Tibial nerve (tissue), 4 donors: ENCODE results near the gene INPP4B. TPM values are rescaled to one million over a fixed set of nuclear protein-coding genes. Genes with fewer than 3 reads are reported as not detected.
"Not testable (repeated sequence)": the region's sequence is repeated elsewhere in the genome, so short reads cannot be mapped to it uniquely, and the experiment has no call there.

ENCODE experiments used
- DNase-seq, 2 donors: peaks; one replicate each; pipeline ENCODE4 v3.0.0-alpha.2; 2019; ENCODE audit warnings: low spot score in 2 of 2
- H3K27ac ChIP-seq, 4 donors: fragments of 200-600 bp; sonication (generic) in 3 of 4; one replicate each; pipeline ENCODE4 v1.5.1; 2017 to 2019; ENCODE audit warnings: mild to moderate bottlenecking in 1 of 4
- H3K27me3 ChIP-seq, 2 donors: fragments of 200-600 bp; sonication (generic) in 1 of 2; one replicate each; pipeline versions ENCODE4 v1.5.1 to v1.6.0; 2017 to 2019
- H3K36me3 ChIP-seq, 3 donors: fragments of 200-600 bp; sonication (generic); one replicate each; pipeline ENCODE4 v1.5.1; 2018 to 2019
- H3K4me1 ChIP-seq, 4 donors: fragments of 200-600 bp; sonication (generic) in 3 of 4; one replicate each; pipeline ENCODE4 v1.5.1; 2017 to 2019
- H3K4me3 ChIP-seq, 4 donors: fragments of 200-600 bp; sonication (generic) in 3 of 4; one replicate each; pipeline ENCODE4 v1.5.1; 2017 to 2019; ENCODE audit warnings: mild to moderate bottlenecking in 1 of 4, moderate library complexity in 1 of 4
- H3K9me3 ChIP-seq, 4 donors: fragments of 200-600 bp; sonication (generic) in 3 of 4; one replicate each; pipeline ENCODE4 v1.5.1; 2017 to 2019
- EP300 ChIP-seq, 2 donors: sonication (generic); formaldehyde crosslinking; IDR thresholded peaks; one replicate each; pipeline ENCODE4 v1.6.1; 2017; ENCODE audit warnings: antibody characterized with exemption in 2 of 2, mild to moderate bottlenecking in 1 of 2
- POLR2A ChIP-seq, 2 donors: fragments of 450-650 bp; IDR thresholded peaks; one replicate each; pipeline ENCODE4 v1.6.1; 2017; ENCODE audit warnings: antibody characterized with exemption in 2 of 2, mild to moderate bottlenecking in 2 of 2, moderate library complexity in 2 of 2
- WGBS, 2 donors: methylation state at CpG; one replicate each; pipeline ENCODE4 v1.1.5; 2018; 5-methylcytosine and 5-hydroxymethylcytosine counted together
- total RNA-seq, 4 donors: library from RNA; depleted of rRNA; stranded (reverse); fragments of >200 nt; gene quantifications; one replicate each; pipeline ENCODE4 v1.1.0, GENCODE V29; 2016
- TF ChIP-seq, protein P1 (sequence below), 5 experiments: fragments of 200-600 bp in 3 of 5; fragments of 450-650 bp in 2 of 5; sonication (generic) in 3 of 5; IDR thresholded peaks; one replicate each; pipeline ENCODE4 v1.5.1; 2016 to 2019; ENCODE audit warnings: antibody characterized with exemption in 5 of 5, mild to moderate bottlenecking in 3 of 5, moderate library complexity in 2 of 5

INPP4B gene
- total RNA-seq, 4 donors from 2014 or later: 16.3 to 32.4 (median 24.8) TPM

DNA sequence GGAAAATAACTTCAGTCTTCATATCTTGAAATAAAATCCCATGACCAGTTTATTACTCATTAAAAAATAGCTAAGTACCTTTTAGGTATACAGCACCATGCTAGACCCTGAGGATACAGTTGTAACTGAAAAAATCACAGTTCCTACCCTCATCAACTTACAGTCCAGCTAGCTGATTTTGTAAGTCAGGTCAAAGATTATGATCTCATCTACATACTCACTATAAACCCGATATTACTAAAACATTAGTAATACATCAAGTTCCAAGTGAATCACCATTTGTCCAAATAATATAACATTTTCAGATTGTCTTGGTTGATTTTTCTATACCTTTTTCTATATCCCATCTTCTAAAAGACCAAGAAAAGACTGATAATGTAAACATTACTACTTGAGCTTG is 333.9 kb downstream of the INPP4B start:
- H3K9me3 ChIP-seq: no peaks in the 10 kb centered on the region
- WGBS, 2 donors: 71% methylated on average over 1 of the region's 1 CpG
- H3K36me3 ChIP-seq: no peaks in the 10 kb centered on the region
- no peak for TF ChIP-seq POLR2A (IDR thresholded peaks at IDR 0.05)
- TF ChIP-seq, protein P1, sequence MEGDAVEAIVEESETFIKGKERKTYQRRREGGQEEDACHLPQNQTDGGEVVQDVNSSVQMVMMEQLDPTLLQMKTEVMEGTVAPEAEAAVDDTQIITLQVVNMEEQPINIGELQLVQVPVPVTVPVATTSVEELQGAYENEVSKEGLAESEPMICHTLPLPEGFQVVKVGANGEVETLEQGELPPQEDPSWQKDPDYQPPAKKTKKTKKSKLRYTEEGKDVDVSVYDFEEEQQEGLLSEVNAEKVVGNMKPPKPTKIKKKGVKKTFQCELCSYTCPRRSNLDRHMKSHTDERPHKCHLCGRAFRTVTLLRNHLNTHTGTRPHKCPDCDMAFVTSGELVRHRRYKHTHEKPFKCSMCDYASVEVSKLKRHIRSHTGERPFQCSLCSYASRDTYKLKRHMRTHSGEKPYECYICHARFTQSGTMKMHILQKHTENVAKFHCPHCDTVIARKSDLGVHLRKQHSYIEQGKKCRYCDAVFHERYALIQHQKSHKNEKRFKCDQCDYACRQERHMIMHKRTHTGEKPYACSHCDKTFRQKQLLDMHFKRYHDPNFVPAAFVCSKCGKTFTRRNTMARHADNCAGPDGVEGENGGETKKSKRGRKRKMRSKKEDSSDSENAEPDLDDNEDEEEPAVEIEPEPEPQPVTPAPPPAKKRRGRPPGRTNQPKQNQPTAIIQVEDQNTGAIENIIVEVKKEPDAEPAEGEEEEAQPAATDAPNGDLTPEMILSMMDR (IDR thresholded peaks at IDR 0.05): no peak
- TF ChIP-seq EP300 (IDR thresholded peaks at IDR 0.05): no peak
- H3K4me3 ChIP-seq: no peak overlapping the region
- H3K27ac ChIP-seq: no peak overlapping the region
- no peak for DNase-seq
- peaks cover 0 to 13% (median 0%) of the 10 kb centered on the region in 4 donors for H3K4me1 ChIP-seq
- no peaks in the 10 kb centered on the region for H3K27me3 ChIP-seq

DNA sequence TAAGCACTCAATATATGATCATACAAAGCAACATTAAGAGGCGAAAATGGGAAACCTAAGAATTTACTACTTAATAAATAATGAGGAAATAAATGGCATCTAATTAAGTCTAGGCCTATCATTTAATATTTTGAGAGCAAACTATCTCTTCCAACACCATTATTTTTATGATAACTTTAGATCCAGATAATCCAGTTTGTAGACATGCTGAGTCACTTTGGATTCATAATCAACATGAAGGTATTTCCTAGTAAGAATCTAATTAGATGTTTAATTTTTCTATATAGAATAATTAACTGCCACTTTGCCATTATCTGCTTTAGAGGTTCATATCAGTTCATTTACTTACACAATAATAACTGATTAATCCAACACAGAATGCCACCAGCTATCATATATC is 336.2 kb downstream of the INPP4B start:
- TF ChIP-seq POLR2A (IDR thresholded peaks at IDR 0.05) (no peak), EP300 (IDR thresholded peaks at IDR 0.05) (no peak)
- TF ChIP-seq, protein P1 (IDR thresholded peaks at IDR 0.05): no peak
- Histone ChIP-seq H3K4me1 (no peaks in the 10 kb centered on the region), H3K36me3 (no peaks in the 10 kb centered on the region), H3K27me3 (no peaks in the 10 kb centered on the region), H3K9me3 (no peaks in the 10 kb centered on the region), H3K27ac (no peak overlapping the region), H3K4me3 (no peak overlapping the region)
- DNase-seq: no peak
- 97 to 100% methylated on average over 1 of the region's 1 CpG for WGBS, 2 donors

DNA sequence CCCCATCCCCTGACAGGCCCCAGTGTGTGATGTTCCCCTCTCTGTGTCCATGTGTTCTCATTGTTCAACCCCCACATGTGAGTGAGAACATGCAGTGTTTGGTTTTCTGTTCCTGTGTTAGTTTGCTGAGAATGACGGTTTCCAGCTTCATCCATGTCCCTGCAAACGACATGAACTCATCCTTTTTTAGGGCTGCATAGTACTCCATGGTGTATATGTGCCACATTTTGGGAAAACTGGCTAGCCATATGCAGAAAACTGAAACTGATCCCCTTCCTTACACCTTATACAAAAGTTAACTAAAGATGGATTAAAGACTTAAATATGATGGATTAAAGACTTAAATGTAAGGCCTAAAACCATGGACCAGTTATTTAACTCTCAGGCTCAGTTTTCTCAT is 336.7 kb downstream of the INPP4B start:
- not testable (repeated sequence) for H3K27me3 ChIP-seq, H3K36me3 ChIP-seq, H3K27ac ChIP-seq, H3K9me3 ChIP-seq, H3K4me3 ChIP-seq, H3K4me1 ChIP-seq, DNase-seq
- WGBS, 2 donors: 90 to 94% methylated on average over 2 of the region's 2 CpGs

DNA sequence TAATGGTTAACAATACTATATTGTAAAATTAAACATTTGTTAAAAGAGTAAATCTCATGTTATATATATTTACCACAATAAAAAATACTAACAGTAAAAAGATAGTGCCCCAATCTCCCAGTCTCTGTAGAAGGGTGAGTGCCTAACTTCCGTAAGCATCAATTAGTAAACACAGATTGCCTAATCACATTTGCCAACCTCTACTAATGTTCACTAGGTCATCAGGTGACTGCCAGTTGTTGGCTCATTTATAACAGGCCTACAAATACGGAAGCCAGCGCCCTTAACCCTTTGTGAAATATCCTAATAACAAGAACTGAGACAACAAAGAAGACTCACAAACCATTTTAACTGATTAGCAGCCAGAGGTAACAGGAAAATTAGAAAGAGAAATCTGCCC is 345.1 kb downstream of the INPP4B start:
- no peak for TF ChIP-seq EP300 (IDR thresholded peaks at IDR 0.05)
- TF ChIP-seq POLR2A (IDR thresholded peaks at IDR 0.05): no peak
- TF ChIP-seq, protein P1 (IDR thresholded peaks at IDR 0.05): no peak
- H3K9me3 ChIP-seq: no peaks in the 10 kb centered on the region
- no peak overlapping the region for H3K27ac ChIP-seq
- H3K36me3 ChIP-seq: no peaks in the 10 kb centered on the region
- no peak overlapping the region for H3K4me3 ChIP-seq
- no peak for DNase-seq
- peaks cover 0 to 5% (median 0%) of the 10 kb centered on the region in 4 donors for H3K4me1 ChIP-seq
- H3K27me3 ChIP-seq: no peaks in the 10 kb centered on the region
- 73 to 83% methylated on average over 3 of the region's 3 CpGs for WGBS, 2 donors

DNA sequence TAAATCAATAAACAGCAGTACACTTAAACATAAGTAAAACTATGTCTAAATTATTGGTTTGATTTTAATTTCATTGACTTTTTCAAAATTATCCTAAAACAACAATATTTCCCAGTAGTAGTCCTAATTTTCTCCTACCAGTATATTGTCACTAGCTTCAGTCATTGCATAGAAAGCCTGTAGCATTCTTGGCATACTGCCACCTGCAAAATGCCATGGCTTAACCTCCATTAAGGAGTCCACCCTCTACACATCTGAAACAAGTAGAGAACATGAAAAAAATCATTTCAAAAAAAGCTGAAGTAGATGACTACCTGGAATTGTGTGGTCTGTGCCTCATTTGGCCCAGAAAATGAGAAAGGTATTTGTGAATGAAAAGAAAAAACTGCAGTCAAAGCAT is 348.5 kb downstream of the INPP4B start:
- Histone ChIP-seq H3K4me1 (peaks cover 0 to 5% (median 0%) of the 10 kb centered on the region in 4 donors), H3K36me3 (no peaks in the 10 kb centered on the region), H3K27ac (no peak overlapping the region), H3K4me3 (no peak overlapping the region), H3K27me3 (no peaks in the 10 kb centered on the region), H3K9me3 (no peaks in the 10 kb centered on the region)
- TF ChIP-seq POLR2A (IDR thresholded peaks at IDR 0.05): no peak
- TF ChIP-seq, protein P1 (IDR thresholded peaks at IDR 0.05): no peak
- TF ChIP-seq EP300 (IDR thresholded peaks at IDR 0.05): no peak
- DNase-seq: no peak
